AG09309 (cell line): ENCODE data around the gene OPA3.

ENCODE experiments used
- DNase-seq: peaks from one replicate; pipeline ENCODE4 v3.0.0-alpha.2; 2010; ENCODE audit warnings: low read depth
- H3K4me3 ChIP-seq: 2 replicates; pipeline ENCODE4 v1.5.1; 2011; ENCODE audit warnings: mild to moderate bottlenecking, low read depth, low read length, moderate library complexity; ENCODE audit not compliant: control insufficient read depth
- TF ChIP-seq, protein P1 (sequence below): IDR thresholded peaks from 2 replicates; pipeline ENCODE4 v1.5.1; 2011; ENCODE audit warnings: mild to moderate bottlenecking, low read depth, low read length, inconsistent platforms; ENCODE audit not compliant: insufficient read depth, control insufficient read depth; ENCODE audit errors: missing control alignments

The OPA3 gene

DNA sequence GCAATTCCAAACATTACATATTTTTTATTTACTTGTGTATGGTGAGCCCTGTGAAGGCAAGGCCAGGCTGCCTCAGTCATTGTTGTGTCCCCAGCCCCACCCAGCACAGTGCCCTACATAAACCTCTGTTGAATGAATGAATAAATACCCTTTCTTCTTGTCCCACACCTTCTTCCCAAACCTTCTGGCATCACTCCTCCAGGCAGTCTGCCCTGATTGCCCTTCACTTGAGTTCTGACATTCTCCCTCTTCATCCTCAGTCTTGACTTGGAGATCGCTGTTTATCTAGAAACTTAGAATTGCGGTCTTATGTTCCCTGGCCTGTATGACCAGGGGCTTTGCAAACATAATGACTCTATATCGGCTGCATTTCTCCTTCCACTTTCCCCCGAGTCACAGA, 5.2 kb upstream of the OPA3 start:
- no peak for DNase-seq
- no peak overlapping the region for H3K4me3 ChIP-seq
- TF ChIP-seq, protein P1, sequence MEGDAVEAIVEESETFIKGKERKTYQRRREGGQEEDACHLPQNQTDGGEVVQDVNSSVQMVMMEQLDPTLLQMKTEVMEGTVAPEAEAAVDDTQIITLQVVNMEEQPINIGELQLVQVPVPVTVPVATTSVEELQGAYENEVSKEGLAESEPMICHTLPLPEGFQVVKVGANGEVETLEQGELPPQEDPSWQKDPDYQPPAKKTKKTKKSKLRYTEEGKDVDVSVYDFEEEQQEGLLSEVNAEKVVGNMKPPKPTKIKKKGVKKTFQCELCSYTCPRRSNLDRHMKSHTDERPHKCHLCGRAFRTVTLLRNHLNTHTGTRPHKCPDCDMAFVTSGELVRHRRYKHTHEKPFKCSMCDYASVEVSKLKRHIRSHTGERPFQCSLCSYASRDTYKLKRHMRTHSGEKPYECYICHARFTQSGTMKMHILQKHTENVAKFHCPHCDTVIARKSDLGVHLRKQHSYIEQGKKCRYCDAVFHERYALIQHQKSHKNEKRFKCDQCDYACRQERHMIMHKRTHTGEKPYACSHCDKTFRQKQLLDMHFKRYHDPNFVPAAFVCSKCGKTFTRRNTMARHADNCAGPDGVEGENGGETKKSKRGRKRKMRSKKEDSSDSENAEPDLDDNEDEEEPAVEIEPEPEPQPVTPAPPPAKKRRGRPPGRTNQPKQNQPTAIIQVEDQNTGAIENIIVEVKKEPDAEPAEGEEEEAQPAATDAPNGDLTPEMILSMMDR = no peak

DNA sequence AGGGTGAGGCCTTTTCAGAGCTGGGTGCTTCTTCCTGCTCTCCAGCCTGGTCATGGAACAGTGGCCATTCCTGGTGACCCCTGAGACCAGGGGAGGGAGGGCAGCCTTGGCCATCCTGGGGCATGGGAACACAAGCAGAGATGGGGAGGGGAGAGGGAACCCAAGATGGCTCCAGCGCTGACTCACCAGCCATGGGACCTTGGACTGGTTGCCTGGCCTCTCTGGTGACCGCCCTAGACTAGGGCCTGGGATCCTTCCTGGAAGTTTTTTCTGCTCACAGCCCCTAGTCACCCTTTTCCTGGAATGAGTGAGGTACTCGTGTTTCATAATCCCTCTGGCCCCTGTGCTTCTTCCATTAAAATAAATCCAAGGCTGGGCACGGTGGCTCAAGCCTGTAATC, 3.3 kb upstream of the OPA3 start:
- TF ChIP-seq, protein P1 = no peak
- DNase-seq = no peak
- H3K4me3 ChIP-seq = no peak overlapping the region

DNA sequence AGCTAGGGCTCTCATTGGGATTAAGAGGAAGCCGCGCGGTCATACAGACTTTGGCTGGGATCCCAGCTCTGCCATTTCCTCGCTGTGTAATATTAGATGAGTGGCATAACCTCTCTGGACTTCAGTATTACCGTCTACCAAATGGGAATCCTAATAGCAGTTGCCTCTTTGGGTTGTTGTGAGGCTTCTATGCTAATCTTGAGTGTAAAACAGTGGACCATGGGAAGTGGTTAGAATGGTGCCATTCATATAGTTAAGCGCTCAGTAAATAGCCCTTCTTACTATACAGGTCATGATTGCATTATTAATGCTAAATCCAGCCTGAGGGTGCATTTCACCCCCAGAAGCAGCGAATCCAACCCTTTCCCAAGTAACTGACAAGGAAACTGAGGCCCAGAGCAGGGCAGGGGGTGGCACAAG, 566 bp upstream of the OPA3 start:
- peak overlapping the region; percentile 71 for H3K4me3 ChIP-seq
- TF ChIP-seq, protein P1 = no peak
- DNase-seq = no peak

DNA sequence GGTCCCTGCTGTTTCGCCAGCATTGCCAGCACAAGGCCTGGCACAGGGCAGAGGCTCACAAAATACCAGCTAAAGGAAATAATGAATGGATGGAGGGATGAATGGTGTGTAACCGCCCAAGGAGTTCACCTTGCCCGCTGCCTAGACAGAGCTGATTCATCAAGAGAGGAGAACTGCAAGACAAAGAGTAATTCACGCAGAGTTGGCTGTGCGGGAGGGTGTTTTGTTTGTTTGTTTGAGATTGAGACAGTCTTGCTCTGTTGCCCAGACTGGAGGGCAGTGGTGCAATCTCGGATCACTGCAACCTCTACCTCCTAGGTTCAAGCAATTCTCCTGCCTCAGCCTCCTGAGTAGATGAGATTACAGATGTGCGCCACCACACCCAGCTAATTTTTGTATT, 3.0 kb downstream of the OPA3 start:
- no peak for DNase-seq
- no peak overlapping the region for H3K4me3 ChIP-seq
- TF ChIP-seq, protein P1 = no peak

DNA sequence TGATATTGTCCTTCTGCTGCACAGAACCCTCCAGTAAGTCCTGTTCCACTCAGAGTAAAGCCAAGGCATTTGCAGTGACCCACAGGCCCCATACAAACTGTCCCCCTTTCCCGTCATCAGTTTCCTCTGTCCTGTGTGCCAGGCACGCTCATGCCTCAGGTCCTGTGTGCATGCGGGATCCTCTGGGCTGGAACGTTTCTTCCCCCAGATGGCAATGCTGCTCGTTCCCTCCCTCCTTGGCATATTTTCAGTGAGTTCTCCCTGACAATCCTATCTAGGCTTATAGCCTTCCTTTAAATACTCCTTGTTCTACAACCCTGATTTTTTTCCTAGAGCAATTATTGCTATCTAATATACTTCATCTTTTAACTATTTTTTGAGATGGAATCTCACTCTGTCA, 5.7 kb downstream of the OPA3 start:
- DNase-seq = no peak
- H3K4me3 ChIP-seq = no peak overlapping the region
- TF ChIP-seq, protein P1 = no peak

DNA sequence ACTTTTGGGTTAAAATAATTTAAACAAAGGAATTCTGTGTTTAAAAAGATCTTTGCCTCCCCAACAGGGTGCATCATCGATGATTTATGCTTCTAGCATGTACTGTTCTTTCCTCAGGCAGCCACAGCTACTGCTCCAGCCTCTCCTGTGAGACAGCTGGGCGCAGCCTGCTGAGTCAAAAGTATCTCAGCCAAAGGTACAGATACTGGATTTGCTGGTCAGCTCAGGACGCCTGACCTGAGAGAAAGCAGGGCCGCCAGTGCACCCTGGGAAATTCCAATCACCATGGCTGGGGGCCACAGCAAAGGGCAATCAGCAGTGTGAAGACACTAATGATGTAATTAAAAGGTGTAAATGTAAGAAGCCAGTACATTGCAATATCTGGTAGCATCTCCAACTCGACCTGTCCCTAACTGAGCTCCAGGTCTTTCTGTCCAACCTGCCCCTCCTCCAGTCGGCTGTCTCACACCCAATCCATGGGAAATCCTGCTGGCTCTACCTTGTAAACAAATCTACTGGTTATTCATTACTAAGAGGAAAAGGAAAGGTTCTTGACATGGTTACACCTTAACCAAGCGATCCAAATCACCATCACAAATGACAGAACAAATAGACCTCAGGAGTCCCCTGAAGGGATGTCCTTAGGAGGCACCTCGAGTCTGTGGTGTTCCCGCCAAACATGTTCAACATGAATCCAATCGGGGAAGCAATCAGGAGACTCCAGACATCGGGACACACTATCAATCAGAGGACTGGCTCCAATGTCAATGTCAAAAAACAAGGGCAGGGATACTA, 7.3 kb downstream of the OPA3 start:
- TF ChIP-seq, protein P1 = no peak
- H3K4me3 ChIP-seq = no peak overlapping the region
- DNase-seq = peak; percentile 58

DNA sequence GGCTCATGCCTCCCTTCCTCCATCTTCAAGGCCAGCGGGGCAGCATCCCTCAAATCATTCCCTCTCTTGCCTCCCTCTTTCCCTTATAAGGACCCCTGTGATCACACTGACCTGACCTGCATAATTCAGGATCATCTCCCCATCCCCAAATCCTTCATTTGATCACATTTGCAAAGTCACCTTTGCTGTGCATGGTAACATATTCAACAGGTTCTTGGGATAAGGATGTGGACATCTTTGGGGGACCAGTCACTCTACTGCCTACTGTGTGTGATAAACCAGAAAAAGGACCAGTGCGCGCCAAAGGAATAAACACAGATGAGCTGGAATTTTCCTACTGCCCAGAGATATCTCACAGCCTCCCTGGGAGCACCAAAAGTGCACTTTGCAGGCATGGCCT, 7.9 kb downstream of the OPA3 start:
- no peak overlapping the region for H3K4me3 ChIP-seq
- no peak for DNase-seq
- TF ChIP-seq, protein P1 = no peak
